ENCODE measurements around the gene YPEL2. TPM values are rescaled to one million over a fixed set of nuclear protein-coding genes. Genes with fewer than 3 reads are reported as not detected.

Gene YPEL2
- total and polyA plus RNA-seq, 2 of the 13 experiments (the other 11 are each of a cell fraction or from before 2014, with no cell fraction given) = 8.5 to 21.1 TPM

DNA sequence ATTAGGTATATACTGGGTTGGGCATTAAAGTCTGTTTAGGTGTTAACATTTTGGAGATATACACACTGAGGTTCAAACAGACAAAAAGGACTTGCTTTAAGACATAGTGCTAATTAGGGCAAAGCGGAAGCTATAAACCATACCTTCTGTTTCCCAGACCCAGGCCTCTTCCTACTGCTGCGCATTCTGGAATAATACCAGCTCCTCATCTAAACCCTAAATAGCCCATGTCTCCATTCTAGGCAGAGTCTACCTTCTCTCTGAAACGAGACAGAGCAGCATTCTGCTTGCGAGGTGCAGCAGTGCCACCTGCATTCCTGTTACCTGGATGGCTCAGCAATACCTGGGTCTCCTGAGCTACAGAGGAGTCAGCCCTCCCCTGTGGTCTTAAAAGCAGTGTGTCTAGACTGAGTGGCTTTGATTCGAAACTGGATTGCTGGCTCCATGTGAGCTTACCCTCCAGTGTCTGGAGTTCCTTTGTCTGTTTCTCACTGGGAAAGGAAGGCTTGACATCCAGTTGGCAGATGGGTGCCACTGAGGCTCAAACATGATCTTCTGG, 6.4 kb downstream of the YPEL2 start:
- peaks cover 42% of the 10 kb centered on the region for H4K20me1 ChIP-seq (ENCODE audit: insufficient read depth, low read length)

More for the DNA sequence above, 6.4 kb downstream of the YPEL2 start:
- no peaks in the 10 kb centered on the region for H3K9me3 ChIP-seq (ENCODE audit: low read length)
- in situ Hi-C loops (cut with HindIII; ENCODE audit: extremely low pct_ligation_motif_present, low pct_unique_long_range_greater_than_20kb) (no loop called here), intact Hi-C loops (cut with micrococcal nuclease; ENCODE audit: unreplicated experiment) (no loop called here)
- 82% methylated on average over 5 of the region's 5 CpGs for WGBS (ENCODE audit: low lambda C conversion rate)
- no peak overlapping the region for H3K4me2 ChIP-seq (ENCODE audit: low read depth, low read length)
- no peaks in the 10 kb centered on the region; a peak in 1 of 5 replicates for H3K27me3 ChIP-seq (ENCODE audit: control insufficient read depth in 1 of 2, insufficient read depth in 2 of 2, low read length in 2 of 2)
- no TSS peak for BruUV-seq (replicated peaks)
- no peak overlapping the region for H2AFZ ChIP-seq (ENCODE audit: low read length)
- H3K36me3 ChIP-seq (replicated peaks in 1 of 2; ENCODE audit: control insufficient read depth in 1 of 2, insufficient read depth in 2 of 2, low read length in 2 of 2) = no peaks in the 10 kb centered on the region
- H3K9ac ChIP-seq (ENCODE audit: insufficient read depth, low read depth, low read length) = no peak overlapping the region
- no peak overlapping the region for H3K4me3 ChIP-seq (replicated peaks in 1 of 3; ENCODE audit: insufficient read depth in 1 of 3, low read depth in 2 of 3, low read length in 3 of 3)
- DNase-seq (ENCODE audit: low spot score) (no peak), FAIRE-seq (no peak), ATAC-seq (no peak)
- ChIA-PET POLR2A (no interaction called here), CTCF (ENCODE audit: low intra/inter-chr PET ratio, low total read pairs) (no interaction called here)
- H3K27ac ChIP-seq (ENCODE audit: extremely low read length, insufficient read depth, low read length) = no peak overlapping the region
- TF ChIP-seq SMAD1 (CRISPR knock-in tag; IDR thresholded peaks at IDR 0.05; ENCODE audit: borderline replicate concordance, low read depth) (no peak), HNRNPH1 (optimal IDR thresholded peaks at IDR 0.05; ENCODE audit: low read depth, low read length) (no peak), DNMT1 (CRISPR knock-in tag; IDR thresholded peaks at IDR 0.05) (no peak), ZNF367 (CRISPR knock-in tag; IDR thresholded peaks at IDR 0.05; ENCODE audit: borderline replicate concordance) (no peak), ZNF207 (IDR thresholded peaks at IDR 0.05; ENCODE audit: borderline replicate concordance) (no peak), ZC3H13 (CRISPR knock-in tag; IDR thresholded peaks at IDR 0.05) (no peak), ZNF782 (CRISPR knock-in tag; IDR thresholded peaks at IDR 0.05; ENCODE audit: borderline replicate concordance) (no peak), MEIS2 (CRISPR knock-in tag; IDR thresholded peaks at IDR 0.05) (no peak), HMGA1 (CRISPR knock-in tag; conservative IDR thresholded peaks at IDR 0.05) (no peak)
- TF ChIP-seq, protein P1, sequence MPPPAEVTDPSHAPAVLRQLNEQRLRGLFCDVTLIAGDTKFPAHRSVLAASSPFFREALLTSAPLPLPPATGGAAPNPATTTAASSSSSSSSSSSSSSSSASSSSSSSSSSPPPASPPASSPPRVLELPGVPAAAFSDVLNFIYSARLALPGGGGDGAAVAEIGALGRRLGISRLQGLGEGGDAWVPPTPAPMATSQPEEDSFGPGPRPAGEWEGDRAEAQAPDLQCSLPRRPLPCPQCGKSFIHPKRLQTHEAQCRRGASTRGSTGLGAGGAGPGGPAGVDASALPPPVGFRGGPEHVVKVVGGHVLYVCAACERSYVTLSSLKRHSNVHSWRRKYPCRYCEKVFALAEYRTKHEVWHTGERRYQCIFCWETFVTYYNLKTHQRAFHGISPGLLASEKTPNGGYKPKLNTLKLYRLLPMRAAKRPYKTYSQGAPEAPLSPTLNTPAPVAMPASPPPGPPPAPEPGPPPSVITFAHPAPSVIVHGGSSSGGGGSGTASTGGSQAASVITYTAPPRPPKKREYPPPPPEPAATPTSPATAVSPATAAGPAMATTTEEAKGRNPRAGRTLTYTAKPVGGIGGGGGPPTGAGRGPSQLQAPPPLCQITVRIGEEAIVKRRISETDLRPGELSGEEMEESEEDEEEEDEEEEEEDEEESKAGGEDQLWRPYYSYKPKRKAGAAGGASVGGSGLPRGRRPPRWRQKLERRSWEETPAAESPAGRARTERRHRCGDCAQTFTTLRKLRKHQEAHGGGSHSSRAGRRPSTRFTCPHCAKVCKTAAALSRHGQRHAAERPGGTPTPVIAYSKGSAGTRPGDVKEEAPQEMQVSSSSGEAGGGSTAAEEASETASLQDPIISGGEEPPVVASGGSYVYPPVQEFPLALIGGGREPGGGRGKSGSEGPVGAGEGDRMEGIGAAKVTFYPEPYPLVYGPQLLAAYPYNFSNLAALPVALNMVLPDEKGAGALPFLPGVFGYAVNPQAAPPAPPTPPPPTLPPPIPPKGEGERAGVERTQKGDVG (CRISPR knock-in tag; IDR thresholded peaks at IDR 0.05; ENCODE audit: borderline replicate concordance) = no peak
- TF ChIP-seq, protein P2, sequence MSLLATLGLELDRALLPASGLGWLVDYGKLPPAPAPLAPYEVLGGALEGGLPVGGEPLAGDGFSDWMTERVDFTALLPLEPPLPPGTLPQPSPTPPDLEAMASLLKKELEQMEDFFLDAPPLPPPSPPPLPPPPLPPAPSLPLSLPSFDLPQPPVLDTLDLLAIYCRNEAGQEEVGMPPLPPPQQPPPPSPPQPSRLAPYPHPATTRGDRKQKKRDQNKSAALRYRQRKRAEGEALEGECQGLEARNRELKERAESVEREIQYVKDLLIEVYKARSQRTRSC (CRISPR knock-in tag; IDR thresholded peaks at IDR 0.05; ENCODE audit: low read depth) = no peak
- TF ChIP-seq, protein P3, sequence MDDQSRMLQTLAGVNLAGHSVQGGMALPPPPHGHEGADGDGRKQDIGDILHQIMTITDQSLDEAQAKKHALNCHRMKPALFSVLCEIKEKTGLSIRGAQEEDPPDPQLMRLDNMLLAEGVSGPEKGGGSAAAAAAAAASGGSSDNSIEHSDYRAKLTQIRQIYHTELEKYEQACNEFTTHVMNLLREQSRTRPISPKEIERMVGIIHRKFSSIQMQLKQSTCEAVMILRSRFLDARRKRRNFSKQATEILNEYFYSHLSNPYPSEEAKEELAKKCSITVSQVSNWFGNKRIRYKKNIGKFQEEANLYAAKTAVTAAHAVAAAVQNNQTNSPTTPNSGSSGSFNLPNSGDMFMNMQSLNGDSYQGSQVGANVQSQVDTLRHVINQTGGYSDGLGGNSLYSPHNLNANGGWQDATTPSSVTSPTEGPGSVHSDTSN (CRISPR knock-in tag; IDR thresholded peaks at IDR 0.05; ENCODE audit: borderline replicate concordance) = no peak
- TF ChIP-seq, protein P4, sequence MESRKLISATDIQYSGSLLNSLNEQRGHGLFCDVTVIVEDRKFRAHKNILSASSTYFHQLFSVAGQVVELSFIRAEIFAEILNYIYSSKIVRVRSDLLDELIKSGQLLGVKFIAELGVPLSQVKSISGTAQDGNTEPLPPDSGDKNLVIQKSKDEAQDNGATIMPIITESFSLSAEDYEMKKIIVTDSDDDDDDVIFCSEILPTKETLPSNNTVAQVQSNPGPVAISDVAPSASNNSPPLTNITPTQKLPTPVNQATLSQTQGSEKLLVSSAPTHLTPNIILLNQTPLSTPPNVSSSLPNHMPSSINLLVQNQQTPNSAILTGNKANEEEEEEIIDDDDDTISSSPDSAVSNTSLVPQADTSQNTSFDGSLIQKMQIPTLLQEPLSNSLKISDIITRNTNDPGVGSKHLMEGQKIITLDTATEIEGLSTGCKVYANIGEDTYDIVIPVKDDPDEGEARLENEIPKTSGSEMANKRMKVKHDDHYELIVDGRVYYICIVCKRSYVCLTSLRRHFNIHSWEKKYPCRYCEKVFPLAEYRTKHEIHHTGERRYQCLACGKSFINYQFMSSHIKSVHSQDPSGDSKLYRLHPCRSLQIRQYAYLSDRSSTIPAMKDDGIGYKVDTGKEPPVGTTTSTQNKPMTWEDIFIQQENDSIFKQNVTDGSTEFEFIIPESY (CRISPR knock-in tag; IDR thresholded peaks at IDR 0.05) = no peak
- peaks cover 75% of the 10 kb centered on the region for H3K4me1 ChIP-seq (ENCODE audit: insufficient read depth, low read length)
- H3K79me2 ChIP-seq (ENCODE audit: insufficient read depth, low read length) = peaks cover 72% of the 10 kb centered on the region
